GM12865 (cell line): ENCODE measurements around the gene PPARD.

Experiments used
- DNase-seq: peaks from one replicate; pipeline ENCODE4 v3.0.0; 2010; ENCODE audit warnings: low read depth
- H3K4me3 ChIP-seq: 2 replicates; pipeline ENCODE4 v1.5.1; 2011; ENCODE audit warnings: mild to moderate bottlenecking, low read depth, low read length, control low read depth
- TF ChIP-seq, protein P1 (sequence below): IDR thresholded peaks from 2 replicates; pipeline ENCODE4 v1.5.1; 2011; ENCODE audit warnings: low read length, control low read depth, low read depth, inconsistent platforms; ENCODE audit not compliant: insufficient read depth; ENCODE audit errors: missing control alignments

PPARD gene

DNA sequence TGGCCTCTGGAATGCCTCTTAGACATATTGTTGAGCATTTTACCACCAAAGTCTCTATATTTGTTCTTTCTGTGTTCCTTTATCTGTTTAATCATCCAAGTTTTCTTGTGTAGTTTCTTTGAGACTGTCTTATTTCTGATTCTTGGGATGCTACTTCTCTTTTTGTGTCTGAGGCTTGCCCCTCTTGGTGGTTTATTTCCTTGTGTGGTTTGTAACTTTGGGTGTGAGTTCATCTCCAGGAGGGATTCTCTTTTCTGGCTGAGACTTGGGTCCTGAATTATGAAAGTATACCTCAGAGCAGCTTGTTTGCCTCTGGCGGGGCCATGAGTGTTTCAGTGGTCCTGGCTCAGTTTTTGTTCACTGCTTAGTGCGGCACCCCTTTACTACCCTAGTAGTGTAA lies 33.9 kb downstream of the PPARD start:
- DNase-seq: no peak
- H3K4me3 ChIP-seq: no peak overlapping the region
- TF ChIP-seq, protein P1, sequence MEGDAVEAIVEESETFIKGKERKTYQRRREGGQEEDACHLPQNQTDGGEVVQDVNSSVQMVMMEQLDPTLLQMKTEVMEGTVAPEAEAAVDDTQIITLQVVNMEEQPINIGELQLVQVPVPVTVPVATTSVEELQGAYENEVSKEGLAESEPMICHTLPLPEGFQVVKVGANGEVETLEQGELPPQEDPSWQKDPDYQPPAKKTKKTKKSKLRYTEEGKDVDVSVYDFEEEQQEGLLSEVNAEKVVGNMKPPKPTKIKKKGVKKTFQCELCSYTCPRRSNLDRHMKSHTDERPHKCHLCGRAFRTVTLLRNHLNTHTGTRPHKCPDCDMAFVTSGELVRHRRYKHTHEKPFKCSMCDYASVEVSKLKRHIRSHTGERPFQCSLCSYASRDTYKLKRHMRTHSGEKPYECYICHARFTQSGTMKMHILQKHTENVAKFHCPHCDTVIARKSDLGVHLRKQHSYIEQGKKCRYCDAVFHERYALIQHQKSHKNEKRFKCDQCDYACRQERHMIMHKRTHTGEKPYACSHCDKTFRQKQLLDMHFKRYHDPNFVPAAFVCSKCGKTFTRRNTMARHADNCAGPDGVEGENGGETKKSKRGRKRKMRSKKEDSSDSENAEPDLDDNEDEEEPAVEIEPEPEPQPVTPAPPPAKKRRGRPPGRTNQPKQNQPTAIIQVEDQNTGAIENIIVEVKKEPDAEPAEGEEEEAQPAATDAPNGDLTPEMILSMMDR: no peak

DNA sequence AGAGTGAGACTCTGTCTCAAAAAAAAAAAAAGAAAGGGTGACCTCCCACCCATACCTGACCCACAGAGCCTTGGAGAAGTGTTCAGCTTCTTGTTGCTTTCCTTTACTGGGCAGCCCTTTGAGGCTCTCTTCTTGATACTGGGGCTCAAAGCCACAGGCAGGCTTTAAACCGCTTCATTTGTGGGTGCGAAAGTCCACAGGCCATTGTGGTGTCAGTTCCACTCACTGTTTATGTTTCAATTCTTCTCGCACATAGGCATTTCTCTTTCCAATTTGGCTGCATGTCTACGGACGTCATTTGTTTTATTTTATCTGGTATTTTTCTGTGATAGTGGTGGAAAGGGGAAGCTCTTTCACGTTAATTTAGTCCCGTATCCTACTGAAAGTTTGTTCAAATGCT lies 34.6 kb downstream of the PPARD start:
- peak; percentile 18 for DNase-seq
- TF ChIP-seq, protein P1: no peak
- no peak overlapping the region for H3K4me3 ChIP-seq

DNA sequence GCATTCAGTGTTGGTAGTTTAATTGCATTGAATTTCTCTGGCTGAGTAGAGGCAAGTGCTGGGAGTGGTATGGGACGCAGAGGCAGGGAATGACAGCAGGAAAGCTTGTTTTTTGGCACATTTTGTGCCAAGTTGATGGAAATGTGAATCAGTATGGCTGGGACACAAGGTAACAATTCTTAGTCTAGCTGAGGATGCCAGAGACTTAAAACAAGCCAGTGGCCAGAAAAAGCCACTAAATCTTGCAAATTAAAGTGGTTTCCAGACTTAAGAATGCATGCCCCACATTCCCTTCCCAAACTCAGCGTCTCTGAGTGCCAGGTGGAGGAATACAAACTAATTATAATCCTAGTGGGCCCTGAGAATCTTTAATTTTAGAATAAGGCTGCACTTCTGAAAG lies 35.9 kb downstream of the PPARD start:
- DNase-seq: no peak
- TF ChIP-seq, protein P1: no peak
- no peak overlapping the region for H3K4me3 ChIP-seq

DNA sequence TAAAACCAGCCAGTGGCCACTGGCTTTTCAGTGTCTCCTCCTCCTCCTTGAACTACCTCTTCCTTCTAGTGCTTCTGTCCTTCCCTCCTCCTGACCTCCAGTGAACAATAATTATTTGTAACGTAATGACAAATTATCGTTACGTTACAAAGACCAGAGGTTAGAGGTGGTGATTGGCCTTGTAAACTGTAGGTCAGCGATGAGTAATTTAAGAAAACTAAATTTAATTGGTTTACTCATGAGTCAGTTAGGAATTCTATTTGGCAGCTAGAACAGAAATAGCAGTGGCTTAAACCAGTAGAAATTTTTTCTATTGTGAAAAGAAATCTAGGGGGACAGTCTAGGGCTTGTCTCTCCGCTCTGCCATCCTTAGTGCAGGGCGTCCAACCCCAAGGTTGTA lies 38.8 kb downstream of the PPARD start:
- TF ChIP-seq, protein P1: no peak
- no peak overlapping the region for H3K4me3 ChIP-seq
- DNase-seq: no peak

DNA sequence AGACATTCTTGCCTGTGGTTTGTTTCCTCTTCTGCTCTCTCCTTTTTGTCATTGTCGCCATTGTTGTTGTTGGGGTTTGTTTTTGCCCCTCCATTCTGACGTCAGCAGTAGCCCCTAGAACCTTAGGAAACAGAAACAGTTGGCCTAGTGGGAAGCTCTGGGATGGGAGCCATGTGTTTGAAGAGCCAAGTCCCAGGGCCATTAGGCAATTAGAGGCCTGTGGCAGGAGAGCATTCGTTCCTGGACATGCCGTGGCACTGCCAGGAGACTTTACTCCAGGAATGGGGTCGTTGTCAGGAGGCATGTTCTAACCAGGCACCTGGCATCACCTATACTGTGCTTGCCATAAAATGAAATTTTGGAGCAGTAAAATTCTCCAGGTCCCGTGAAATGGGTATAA lies 39.7 kb downstream of the PPARD start:
- no peak overlapping the region for H3K4me3 ChIP-seq
- no peak for DNase-seq
- TF ChIP-seq, protein P1: no peak

DNA sequence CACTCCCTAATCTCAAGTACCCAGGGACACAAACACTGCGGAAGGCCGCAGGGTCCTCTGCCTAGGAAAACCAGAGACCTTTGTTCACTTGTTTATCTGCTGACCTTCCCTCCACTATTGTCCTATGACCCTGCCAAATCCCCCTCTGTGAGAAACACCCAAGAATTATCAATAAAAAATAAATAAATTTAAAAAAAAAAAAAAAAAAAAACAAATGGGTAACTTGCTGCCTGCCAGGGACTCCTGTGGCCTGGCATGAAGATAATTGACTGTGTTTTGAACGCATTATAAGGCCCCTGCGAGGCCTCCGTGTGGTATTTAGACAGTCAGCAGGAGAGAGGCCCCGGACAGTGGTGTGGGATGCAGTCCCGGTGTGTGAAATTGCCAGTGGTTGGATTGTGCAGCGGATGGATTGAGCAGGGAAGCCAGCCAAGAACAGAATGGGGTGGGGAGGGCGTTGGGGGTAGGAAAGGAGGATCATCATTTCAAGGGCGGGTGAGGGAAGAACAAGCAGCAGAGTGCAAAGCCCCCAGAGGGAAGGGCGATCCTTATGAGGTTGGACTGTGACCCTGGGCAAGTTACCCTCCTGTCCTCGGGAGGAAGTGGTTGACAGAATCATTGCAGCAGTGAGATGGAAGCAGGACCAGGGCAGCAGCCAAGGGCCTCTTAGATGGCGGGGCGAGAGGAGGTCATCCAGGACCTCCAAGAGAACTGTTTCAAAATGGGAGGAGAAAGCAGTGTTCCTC lies 43.3 kb downstream of the PPARD start:
- H3K4me3 ChIP-seq: no peak overlapping the region
- TF ChIP-seq, protein P1: no peak
- no peak for DNase-seq

DNA sequence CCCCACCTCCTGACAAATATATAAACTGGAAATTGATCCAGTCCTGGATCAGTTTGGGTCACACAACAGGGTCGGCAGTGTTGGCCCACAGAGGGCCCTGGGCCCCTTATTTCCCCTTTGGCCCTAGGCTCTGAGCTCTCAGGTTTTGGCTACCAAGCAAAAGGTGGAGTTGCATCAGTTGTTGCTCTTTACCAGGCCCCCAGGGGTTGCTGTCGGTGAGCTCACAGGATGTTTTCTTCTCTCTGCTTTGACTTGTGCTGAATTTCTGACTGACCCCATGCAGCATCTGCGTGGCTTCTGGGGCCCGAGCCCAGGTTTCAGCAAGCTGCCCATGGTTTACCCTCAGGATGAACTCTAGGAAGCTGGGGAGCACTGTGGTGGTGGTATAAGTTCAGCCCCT lies 44.6 kb downstream of the PPARD start:
- TF ChIP-seq, protein P1: no peak
- H3K4me3 ChIP-seq: no peak overlapping the region
- DNase-seq: no peak
